Spinal cord (tissue), 10 donors: ENCODE data around the gene GPC1. TPM values are rescaled to one million over a fixed set of nuclear protein-coding genes. Genes with fewer than 3 reads are reported as not detected.

Source experiments
- DNase-seq, 6 donors: peaks; one replicate each; pipeline versions ENCODE4 v3.0.0 to v3.0.0-alpha.2; 2013 to 2015; ENCODE audit warnings: low spot score in 6 of 6, low read depth in 4 of 6
- H3K27ac ChIP-seq: one replicate; pipeline ENCODE4 v1.5.1; 2013; ENCODE audit warnings: low read depth, low read length, control low read depth
- H3K27me3 ChIP-seq: one replicate; pipeline ENCODE4 v1.6.1; 2013; ENCODE audit warnings: low read length; ENCODE audit not compliant: control insufficient read depth, insufficient read depth
- H3K36me3 ChIP-seq: one replicate; pipeline ENCODE4 v1.6.1; 2013; ENCODE audit warnings: low read length; ENCODE audit not compliant: control insufficient read depth, insufficient read depth
- H3K4me1 ChIP-seq: one replicate; pipeline ENCODE4 v1.6.1; 2013; ENCODE audit warnings: low read length; ENCODE audit not compliant: control insufficient read depth, insufficient read depth
- H3K4me3 ChIP-seq: one replicate; pipeline ENCODE4 v1.5.1; 2013; ENCODE audit warnings: low read depth, low read length, control low read depth
- H3K9me3 ChIP-seq: one replicate; pipeline ENCODE4 v1.6.1; 2013; ENCODE audit warnings: low read length; ENCODE audit not compliant: control insufficient read depth, insufficient read depth
- WGBS: methylation state at CpG from one replicate; pipeline ENCODE4 v1.1.5; 2013; ENCODE audit warnings: missing lambda C conversion rate; ENCODE audit not compliant: insufficient coverage; 5-methylcytosine and 5-hydroxymethylcytosine counted together
- polyA plus RNA-seq, 2 donors: library from polyadenylated mRNA; unstranded; fragments of 120-200 nt; gene quantifications; one replicate each; pipeline ENCODE4 v1.2.1, GENCODE V29; 2013; ENCODE audit not compliant: insufficient read length in 2 of 2
- total RNA-seq, 2 donors: library from RNA; depleted of rRNA in 1 of 2; stranded (reverse); fragments of 120-200 nt in 1 of 2; fragments of >200 nt in 1 of 2; gene quantifications; one replicate each; pipeline versions ENCODE4 v1.2.3 to v1.2.4, GENCODE V29; 2013 to 2014
- donor health status: healthy.

GPC1 gene
- total and polyA plus RNA-seq, 4 donors = 27.2 to 216 (median 117) TPM

GRCh38 chr2:240412975-240413812 lies 22.3 kb upstream of the GPC1 start:
- Histone ChIP-seq H3K27me3 (no peaks in the 10 kb centered on the region), H3K27ac (no peak overlapping the region), H3K36me3 (no peaks in the 10 kb centered on the region), H3K9me3 (no peaks in the 10 kb centered on the region), H3K4me1 (no peaks in the 10 kb centered on the region), H3K4me3 (no peak overlapping the region)
- DNase-seq = no peak
- 94% methylated on average over 23 of the region's 26 CpGs for WGBS

GRCh38 chr2:240413813-240414429 lies 21.5 kb upstream of the GPC1 start:
- Histone ChIP-seq H3K27me3 (no peaks in the 10 kb centered on the region), H3K4me3 (no peak overlapping the region), H3K9me3 (no peaks in the 10 kb centered on the region), H3K36me3 (no peaks in the 10 kb centered on the region), H3K4me1 (no peaks in the 10 kb centered on the region), H3K27ac (no peak overlapping the region)
- DNase-seq = no peak
- WGBS = no CpG with 5 or more reads among the region's 4 CpGs

GRCh38 chr2:240416821-240417220 lies 18.6 kb upstream of the GPC1 start:
- 77% methylated on average over 4 of the region's 4 CpGs for WGBS
- no peak overlapping the region for H3K27ac ChIP-seq

DNA sequence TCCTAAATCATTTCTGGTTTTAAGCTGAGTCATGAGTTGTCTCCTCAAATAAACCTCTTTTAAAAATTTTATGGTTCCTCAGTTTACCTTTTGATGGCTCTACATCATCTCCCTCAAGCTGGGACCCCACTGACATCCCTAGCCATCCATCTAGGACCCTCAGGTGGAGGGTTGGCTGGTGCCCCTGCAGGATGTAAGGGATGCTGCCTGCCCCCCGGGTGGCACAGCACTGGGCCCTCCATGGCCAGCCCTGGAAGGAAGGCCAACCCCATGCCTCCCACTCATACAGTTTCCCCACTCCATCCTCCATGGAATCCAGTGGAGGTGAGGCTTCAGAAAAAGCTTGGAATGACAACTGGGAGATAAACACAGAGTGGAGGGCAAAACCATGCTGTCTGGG lies 17.2 kb upstream of the GPC1 start:
- DNase-seq = no peak
- H3K9me3 ChIP-seq = peaks cover 2% of the 10 kb centered on the region
- no peaks in the 10 kb centered on the region for H3K36me3 ChIP-seq
- H3K27ac ChIP-seq = no peak overlapping the region
- no peak overlapping the region for H3K4me3 ChIP-seq
- no peaks in the 10 kb centered on the region for H3K27me3 ChIP-seq
- WGBS = no CpG with 5 or more reads among the region's 1 CpG
- no peaks in the 10 kb centered on the region for H3K4me1 ChIP-seq

More at GRCh38 chr2:240416821-240417220, 18.6 kb upstream of the GPC1 start:
- no peaks in the 10 kb centered on the region for H3K9me3 ChIP-seq
- DNase-seq = no peak
- H3K4me1 ChIP-seq = no peaks in the 10 kb centered on the region
- no peaks in the 10 kb centered on the region for H3K27me3 ChIP-seq
- H3K36me3 ChIP-seq = no peaks in the 10 kb centered on the region
- H3K4me3 ChIP-seq = no peak overlapping the region

GRCh38 chr2:240419271-240419670 lies 16.2 kb upstream of the GPC1 start:
- Histone ChIP-seq H3K4me1 (no peaks in the 10 kb centered on the region), H3K27me3 (no peaks in the 10 kb centered on the region), H3K9me3 (peaks cover 2% of the 10 kb centered on the region), H3K27ac (no peak overlapping the region), H3K4me3 (no peak overlapping the region), H3K36me3 (no peaks in the 10 kb centered on the region)
- no peak for DNase-seq
- 89% methylated on average over 6 of the region's 7 CpGs for WGBS

- H3K9me3 ChIP-seq = peaks cover 2% of the 10 kb centered on the region
- H3K4me1 ChIP-seq = no peaks in the 10 kb centered on the region
- H3K27ac ChIP-seq = no peak overlapping the region
- H3K4me3 ChIP-seq = no peak overlapping the region
- H3K27me3 ChIP-seq = no peaks in the 10 kb centered on the region
- H3K36me3 ChIP-seq = no peaks in the 10 kb centered on the region
- 63% methylated on average over 2 of the region's 2 CpGs for WGBS
- DNase-seq = no peak
Observed at GRCh38 chr2:240419723-240420122, 15.7 kb upstream of the GPC1 start.

GRCh38 chr2:240420206-240421104 lies 15.0 kb upstream of the GPC1 start:
- no peak overlapping the region for H3K4me3 ChIP-seq
- peaks cover 2% of the 10 kb centered on the region for H3K9me3 ChIP-seq
- H3K27me3 ChIP-seq = no peaks in the 10 kb centered on the region
- H3K27ac ChIP-seq = no peak overlapping the region
- DNase-seq = no peak
- no peaks in the 10 kb centered on the region for H3K36me3 ChIP-seq
- H3K4me1 ChIP-seq = no peaks in the 10 kb centered on the region
- WGBS = 88% methylated on average over 15 of the region's 18 CpGs

DNA sequence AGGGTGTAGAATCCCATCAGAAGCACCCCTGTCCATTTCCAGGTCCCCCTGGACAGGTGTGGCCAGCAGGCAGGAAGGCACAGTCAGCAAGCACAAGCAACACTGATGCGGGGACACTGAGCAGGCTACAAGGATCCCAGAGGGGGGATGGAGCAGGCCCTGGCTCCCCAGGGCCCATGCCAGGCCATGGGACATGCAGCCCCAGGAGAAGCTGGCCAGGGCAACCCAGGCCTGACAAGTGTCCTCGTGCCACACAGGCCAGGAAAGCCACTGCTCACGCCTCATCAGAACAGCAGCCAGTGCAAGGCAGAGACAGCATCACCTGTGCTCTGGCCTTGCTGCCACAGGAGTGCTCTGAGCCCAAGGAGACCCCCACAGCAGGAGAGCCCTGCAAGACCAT lies 14.1 kb upstream of the GPC1 start:
- no peak overlapping the region for H3K27ac ChIP-seq
- 89% methylated on average over 3 of the region's 3 CpGs for WGBS
- peaks cover 2% of the 10 kb centered on the region for H3K9me3 ChIP-seq
- no peak for DNase-seq
- no peaks in the 10 kb centered on the region for H3K27me3 ChIP-seq
- no peaks in the 10 kb centered on the region for H3K36me3 ChIP-seq
- no peak overlapping the region for H3K4me3 ChIP-seq
- no peaks in the 10 kb centered on the region for H3K4me1 ChIP-seq

GRCh38 chr2:240422658-240423329 lies 12.7 kb upstream of the GPC1 start:
- no peaks in the 10 kb centered on the region for H3K36me3 ChIP-seq
- H3K4me1 ChIP-seq = no peaks in the 10 kb centered on the region
- H3K27ac ChIP-seq = no peak overlapping the region
- H3K4me3 ChIP-seq = no peak overlapping the region
- no peak for DNase-seq
- H3K27me3 ChIP-seq = no peaks in the 10 kb centered on the region
- WGBS = 68% methylated on average over 4 of the region's 6 CpGs
- peaks cover 2% of the 10 kb centered on the region for H3K9me3 ChIP-seq
